ENCODE measurements around the gene XPO4.
"Not testable (repeated sequence)": the region's sequence is repeated elsewhere in the genome, so short reads cannot be mapped to it uniquely, and the experiment has no call there.

Gene XPO4

DNA sequence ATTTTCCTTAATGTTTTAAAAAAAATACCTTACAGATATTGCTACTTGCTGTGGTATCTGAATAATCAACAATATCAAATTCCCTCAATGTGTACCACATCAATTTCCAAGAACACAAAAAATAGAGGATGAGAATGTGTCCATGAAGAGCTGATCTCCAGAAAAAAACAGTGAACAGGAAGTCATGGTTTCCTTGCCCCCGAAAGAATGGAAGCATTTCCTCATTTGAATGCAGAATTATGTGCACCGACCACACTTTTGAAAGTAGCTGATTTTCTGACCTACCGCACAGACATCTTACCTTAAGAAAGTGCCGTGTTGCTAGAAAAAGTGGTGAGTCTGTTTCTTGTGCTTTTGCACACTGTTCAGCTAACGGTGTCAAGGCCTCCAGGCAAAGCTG is 115.4 kb downstream of the XPO4 start:
- DNase-seq (ENCODE audit: low read depth, low spot score), result no peak

DNA sequence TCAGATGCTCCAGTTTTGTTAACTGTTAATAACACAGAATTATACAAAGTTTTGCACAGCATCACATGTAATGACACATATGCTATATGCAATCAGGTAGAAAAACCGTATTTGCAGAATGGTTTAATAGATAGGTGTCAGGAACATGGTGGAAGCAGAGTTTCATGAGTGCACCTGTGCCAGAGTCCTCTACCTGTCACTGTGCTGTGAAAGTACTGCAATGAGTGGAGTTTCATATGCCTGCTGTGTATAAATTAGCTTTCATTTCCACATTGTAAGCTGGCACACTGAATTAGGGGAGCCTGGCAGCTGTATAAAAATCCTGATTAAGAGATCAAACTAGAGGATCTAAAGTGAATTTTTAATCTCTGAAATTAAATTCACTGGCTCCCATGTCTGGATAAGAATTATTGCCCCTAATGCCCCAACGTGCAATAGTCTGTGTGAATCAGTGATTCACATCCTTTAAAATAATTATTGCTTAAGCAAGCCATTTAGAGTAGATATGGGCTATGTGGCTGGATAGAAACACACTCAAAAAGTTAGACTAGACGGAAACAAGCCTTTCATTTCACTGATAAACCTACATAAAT is 120.3 kb downstream of the XPO4 start:
- DNase-seq (ENCODE audit: low read depth, low spot score), result no peak

DNA sequence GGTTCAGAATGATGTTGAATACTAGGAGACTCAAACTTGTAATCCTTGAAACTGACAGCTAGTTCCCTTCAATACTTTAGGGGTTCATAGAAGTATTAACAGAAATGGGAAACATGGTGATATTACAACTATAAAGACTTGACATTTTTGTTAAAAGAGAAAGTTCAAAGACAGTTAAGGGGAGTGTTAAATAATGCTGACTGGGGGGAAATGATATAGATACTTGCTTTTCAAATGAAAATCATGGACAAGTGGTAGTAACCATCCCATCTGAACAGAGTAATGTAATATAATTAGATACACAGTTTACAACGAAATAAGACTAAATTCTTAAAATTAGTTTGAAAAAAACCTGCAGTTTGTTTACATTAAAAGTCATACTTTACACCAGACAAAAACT is 122.2 kb downstream of the XPO4 start:
- DNase-seq (ENCODE audit: low read depth, low spot score), result no peak

DNA sequence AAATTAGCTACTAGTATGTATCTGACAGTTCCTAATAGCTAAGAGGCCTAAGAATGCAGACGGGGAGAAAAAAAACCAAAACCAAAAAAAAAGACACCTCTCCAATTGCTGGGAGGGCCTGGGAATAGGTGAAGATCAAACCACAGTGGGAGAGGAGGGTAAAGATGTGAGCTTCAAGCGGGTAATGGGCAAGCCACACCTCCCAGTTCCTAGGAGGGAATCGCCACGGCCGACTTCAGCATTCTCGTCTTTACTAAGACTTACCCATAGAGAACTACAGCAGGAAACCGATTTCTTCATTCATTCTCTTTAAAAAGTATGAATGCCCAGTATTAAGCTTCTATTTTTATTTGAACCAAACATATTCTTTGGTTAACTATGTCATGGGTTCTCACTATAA is 123.1 kb downstream of the XPO4 start:
- no peak for DNase-seq (ENCODE audit: low read depth, low spot score)

DNA sequence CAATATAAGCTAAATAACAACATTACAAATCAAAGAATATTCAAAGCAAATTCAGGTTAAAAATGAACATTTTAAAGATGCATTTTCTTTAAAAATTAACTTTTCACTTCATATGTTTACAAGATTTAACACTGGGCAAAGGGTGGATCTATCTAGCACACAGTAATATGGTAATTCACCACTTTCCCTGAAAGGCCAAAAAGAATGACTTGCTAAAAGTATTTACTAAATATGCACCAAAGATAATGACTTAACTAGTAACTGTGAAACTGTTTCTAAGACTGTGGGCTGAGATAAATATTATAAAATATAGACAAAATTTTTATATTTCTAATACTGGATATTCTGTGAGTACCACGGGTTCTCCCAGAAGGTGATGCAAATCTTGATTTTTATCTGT is 124.2 kb downstream of the XPO4 start:
- DNase-seq (ENCODE audit: low read depth, low spot score), result no peak

DNA sequence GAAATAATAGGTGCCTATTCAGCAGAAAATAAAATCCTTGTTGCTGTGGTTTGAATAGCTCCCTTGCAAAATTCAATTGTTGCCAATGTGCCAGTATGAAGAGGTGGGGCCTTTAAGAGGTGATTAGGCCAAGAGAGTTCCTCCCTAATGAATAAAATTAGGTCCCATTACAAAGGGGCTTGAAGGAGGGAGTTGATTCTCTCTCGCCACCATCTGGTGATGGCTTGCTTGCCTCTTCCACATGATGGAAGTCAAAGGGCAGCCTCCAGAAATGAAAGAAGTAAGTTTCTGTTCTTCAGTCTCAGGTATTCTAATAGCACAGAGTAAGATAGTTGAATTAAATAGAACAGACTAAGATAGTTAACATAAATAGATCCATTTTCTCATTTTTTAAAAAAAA is 125.8 kb downstream of the XPO4 start:
- DNase-seq (ENCODE audit: low read depth, low spot score), result no peak

DNA sequence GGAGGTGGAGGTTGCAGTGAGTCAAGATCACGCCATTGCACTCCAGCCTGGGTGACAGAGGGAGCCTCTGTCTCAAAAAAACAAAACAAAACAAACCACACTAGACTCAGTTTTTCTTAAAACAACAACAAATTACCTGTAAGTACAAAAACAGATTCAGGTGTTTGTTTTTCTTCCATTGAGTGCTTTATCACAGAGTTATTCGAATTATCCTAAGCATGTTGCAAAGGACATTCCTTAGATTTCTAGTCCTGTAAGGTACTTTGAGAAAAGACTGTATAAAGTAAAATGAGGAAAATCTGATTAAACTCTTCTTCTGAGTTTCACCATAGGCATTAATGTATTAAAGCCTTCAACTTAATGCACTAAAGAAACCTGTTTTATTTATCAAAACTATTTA is 126.6 kb downstream of the XPO4 start:
- DNase-seq (ENCODE audit: low read depth, low spot score), result no peak

DNA sequence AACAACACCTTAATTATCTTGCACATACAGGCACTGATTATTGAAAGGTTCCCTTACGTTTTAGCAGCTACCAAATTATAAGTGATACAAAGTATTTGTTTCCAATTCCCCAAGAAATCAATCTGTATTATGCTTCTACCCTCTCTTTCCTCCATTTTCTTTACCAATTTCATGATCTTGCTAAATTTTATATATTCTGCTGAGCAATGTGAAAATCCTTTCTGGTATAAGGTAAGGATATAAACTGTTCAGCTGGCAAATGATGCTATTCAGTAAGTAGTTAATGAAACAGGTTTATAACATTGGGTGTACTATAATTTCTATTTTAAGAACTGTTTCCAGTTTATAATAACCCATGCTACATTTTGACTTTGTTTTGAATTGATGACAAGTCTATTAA is 127.8 kb downstream of the XPO4 start:
- no peak for DNase-seq (ENCODE audit: low read depth, low spot score)

DNA sequence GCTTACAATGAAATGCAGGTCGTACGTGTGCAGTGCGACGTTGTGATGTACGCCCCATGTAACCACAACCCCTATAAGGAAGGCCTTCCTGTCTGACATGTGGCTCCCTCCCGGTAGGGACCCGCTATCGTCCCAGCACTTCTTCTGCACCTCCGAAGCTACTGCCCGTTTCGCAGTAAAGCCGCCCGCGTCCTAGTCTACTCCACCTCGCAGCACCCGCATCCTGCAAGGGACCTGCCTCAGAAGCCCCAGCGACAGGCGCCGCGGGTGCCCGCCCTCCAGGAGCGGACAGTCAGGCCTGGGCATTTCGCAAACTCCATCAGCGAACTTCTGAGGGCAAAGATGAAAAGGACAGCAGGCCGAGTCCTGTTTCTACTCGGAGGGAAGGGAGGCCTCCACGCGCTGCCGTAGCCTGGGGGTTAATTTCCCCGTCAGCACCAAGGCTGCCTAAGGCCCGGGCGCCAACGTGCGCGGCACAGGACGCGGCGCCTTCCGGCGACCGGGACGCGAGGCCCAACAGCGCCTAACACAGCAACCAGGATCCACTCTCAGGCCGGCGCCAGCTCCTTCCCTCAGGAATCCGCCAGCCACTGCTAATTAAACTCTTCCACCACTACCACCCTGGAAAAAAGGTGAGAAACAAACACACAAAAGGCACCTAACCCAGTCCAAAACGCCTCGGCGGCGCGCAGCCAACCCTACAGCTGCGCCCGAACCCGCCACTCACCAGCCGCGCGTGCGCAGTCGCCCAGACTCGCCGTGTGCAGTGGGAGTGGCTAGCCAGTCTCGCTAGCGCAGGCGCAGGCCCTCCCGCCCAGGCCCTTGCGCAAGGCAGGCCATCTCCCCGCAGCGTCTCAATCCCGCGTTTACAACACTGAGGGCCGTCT is 129.1 kb downstream of the XPO4 start, which contains the start of gene EEF1AKMT1:
Gene EEF1AKMT1, minus strand, starts transcription at position 768 of the 887 bp plus-strand sequence. CDS start 16,363 bp downstream, outside the sequence.
- DNase-seq (ENCODE audit: low read depth, low spot score), result peak; percentile 96

DNA sequence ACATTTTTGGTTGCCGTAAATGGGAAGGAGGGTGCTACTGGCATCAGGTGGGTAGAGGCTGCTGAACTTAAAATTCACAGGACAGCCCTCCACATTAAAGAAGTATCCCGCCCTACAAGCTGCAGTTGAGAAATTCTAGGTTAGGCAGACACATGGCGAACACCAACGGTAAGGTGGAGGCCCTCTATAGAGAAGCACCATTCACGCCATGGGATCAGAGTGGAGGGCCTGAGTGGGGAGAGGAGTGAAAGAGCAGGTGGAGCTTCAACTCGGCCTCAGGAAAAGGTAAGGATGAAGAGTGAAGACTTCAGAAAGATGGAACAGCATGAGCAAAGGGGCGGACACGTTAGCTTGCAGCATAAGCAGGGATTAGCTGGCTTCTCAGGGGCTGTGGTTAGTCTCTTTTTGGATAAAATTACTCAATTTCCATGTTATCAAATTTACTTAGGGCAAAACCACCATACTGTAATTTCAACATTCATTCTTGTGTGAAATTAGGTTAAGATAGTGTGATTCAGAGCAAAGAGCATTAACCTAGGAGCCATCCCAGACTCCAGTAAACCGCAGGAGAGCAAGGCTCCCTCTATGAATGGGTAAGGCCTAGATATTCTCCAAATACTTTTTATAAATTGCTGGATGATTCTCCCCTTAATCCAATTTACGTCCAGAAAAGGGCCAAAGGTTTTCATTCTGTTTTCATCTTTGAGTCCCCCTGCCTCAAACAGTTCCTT is 130.0 kb downstream of the XPO4 start:
- DNase-seq (ENCODE audit: low read depth, low spot score), result no peak

DNA sequence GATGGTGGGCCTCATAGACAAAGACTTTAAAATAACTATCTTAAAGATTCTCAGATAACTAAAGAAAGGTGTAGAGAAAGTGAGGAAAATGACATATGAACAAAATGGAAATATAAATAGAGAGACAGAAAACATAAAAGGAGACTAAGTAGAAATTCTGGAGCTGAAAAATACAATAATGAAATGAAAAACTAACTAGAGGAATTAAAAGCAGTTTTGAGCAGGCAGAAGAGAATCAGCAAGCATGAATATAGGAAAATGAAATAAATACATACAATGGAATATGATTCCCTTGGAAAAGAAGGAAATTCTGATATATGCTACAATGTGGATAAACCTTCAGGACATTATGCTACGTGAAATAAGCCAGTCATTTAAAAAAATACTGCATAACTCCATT is 132.7 kb downstream of the XPO4 start:
- no peak for DNase-seq (ENCODE audit: low read depth, low spot score)

DNA sequence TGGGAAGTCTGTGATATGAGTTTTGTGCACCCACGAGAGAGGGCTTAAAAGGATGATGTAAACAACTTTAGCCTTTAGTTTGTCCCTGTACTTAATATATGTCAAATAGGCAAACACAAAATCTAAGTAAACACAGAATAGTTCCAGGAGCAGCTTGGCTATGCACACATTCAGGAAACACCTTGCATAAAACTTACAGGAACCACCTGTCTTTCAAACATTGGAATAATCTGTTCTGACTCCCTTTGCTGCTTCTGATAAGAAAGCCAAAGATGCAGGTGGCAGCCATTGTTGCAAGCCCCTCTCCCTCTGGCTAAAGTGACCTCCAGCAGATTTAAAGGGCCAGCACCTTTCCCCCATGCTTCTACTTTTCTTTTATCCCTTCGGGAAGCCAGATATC is 133.5 kb downstream of the XPO4 start:
- DNase-seq (ENCODE audit: low read depth, low spot score), result no peak

DNA sequence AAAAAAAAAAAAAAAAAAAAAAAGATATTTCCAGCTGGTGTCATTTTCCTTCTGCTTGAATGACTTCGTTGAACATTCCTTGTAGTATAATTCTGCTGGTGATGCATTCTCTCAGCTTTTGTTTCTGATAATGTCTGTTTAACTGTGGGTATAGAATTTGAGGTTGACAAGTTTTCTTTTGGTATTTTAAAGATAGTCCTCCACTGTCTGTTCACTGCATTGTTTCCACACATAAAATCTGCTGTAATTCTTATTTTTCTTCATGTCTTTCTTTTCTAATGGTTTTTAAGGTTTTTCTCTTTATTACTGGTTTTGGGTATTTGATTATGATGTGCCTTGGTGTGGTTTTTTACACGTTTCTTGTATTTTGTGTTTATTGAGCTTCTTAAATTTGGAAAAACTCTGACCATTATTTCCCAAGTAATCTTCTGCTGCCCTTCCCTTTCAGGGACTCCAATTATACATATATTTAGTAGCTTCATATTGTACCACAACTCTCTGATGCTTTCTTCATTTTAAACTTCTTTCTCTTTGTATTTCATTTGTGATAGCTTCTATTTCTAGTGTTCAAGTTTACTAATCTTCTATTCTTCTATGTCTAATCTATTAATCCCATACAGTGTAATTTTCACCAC is 135.1 kb downstream of the XPO4 start:
- DNase-seq (ENCODE audit: low read depth, low spot score), result no peak

DNA sequence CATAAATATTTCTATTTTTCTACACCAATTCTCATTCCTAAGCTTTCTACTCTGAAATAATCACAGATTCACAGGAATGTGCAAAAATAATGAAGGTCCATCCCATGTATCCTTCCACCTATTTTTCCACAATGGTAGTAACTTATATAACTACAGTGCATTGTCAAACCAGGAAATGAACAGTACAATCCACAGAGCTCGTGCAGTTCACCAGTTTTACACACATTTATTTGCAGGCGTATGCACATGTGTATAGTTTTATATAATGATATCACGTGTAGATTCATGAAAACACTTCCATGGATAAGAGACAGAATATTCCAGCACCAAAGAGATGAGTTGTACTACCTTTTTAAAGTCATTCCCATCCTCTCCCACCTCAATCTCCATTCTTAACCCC is 141.7 kb downstream of the XPO4 start:
- DNase-seq (ENCODE audit: low read depth, low spot score), result no peak

DNA sequence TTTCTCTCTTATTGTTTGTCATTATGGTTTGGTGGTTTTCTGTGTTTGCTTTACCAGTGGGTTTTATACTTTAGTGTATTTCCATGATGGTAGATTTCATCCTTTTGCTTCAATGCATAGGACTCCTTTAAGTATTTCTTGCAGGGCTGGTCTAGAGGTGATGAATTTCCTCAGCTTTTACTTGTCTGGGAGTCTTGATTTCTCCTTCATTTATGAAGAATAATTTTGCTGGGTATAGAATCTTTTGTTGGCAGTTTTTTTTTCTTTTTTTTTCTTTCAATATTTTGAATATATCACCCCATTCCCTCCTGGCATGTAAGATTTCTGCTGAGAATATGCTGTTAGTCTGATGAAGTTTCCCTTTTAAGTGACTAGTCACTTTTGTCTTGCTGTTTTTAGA is 148.5 kb downstream of the XPO4 start:
- DNase-seq (ENCODE audit: low read depth, low spot score), result no peak

DNA sequence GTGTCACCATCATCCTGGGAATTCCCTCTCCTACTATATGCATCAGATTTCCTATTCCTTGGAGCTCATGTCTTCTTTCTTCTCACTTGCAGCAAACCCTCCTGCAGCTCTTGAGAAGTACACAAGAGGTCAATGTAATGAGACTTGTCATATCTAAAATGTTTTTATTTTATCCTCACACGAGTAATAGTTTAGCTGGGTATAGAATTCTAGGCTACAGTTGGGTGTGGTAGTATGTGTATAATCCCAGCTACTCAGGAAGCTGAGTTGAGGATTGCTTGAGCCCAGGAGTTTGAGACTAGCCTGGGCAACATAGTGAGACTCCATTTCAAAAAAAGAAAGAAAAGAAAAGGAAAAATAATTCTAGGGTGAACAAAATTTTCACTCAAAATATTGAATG is 153.2 kb downstream of the XPO4 start:
- no peak for DNase-seq (ENCODE audit: low read depth, low spot score)

DNA sequence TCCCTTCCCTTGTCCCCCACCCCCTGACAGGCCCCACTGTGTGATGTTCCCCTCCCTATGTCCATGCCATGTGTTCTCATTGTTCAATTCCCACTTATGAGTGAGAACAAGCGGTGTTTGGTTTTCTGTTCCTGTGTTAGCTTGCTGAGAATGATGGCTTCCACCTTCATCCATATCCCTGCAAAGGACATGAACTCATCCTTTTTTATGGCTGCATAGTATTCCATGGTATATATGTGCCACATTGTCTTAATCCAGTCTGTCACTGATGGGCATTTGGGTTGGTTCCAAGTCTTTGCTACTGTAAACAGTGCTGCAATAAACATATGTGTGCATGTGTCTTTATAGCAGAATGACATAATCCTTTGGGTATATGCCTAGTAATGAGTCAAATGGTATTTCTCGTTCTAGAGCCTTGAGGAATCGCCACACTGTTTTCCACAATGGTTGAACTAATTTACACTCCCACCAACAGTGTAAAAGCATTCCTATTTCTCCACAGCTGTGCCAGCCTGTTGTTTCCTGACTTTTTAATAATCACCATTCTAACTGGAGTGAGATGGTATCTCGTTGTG is 158.6 kb downstream of the XPO4 start:
- DNase-seq (ENCODE audit: low read depth, low spot score), result not testable (repeated sequence)

DNA sequence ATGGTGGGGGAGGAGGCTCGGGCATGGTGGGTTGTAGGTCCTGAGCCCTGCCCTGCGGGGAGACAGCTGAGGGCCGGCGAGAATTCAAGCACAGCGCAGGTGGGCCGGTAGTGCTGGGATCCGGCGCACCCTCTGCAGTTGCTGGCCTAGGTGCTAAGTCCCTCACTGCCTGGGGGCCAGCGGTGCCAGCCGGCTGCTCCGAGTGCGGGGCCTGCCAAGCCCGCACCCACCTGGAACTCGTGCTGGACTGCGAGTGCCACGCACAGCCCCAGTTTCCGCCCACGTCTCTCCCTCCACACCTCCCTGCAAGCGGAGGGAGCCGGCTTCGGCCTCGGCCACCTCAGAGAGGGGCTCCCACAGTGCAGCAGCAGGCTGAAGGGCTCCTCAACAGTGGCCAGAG is 162.5 kb downstream of the XPO4 start:
- no peak for DNase-seq (ENCODE audit: low read depth, low spot score)

DNA sequence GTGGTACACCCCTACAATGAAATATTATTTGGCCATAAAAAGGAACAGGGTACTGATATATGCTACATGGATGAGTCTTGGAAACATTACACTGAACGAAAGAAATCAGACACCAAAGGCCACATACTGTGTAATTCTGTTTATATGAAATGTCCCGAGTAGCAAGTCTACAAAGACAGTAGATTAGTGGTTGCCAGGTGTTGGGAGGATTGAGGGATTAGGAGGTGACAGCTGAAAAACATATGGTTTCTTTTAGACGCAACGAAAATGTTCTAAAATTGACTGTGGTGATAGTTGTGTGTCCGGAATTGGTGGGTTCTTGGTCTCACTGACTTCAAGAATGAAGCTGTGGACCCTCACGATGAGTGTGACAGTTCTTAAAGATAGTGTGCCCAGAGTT is 163.9 kb downstream of the XPO4 start:
- DNase-seq (ENCODE audit: low read depth, low spot score), result no peak

DNA sequence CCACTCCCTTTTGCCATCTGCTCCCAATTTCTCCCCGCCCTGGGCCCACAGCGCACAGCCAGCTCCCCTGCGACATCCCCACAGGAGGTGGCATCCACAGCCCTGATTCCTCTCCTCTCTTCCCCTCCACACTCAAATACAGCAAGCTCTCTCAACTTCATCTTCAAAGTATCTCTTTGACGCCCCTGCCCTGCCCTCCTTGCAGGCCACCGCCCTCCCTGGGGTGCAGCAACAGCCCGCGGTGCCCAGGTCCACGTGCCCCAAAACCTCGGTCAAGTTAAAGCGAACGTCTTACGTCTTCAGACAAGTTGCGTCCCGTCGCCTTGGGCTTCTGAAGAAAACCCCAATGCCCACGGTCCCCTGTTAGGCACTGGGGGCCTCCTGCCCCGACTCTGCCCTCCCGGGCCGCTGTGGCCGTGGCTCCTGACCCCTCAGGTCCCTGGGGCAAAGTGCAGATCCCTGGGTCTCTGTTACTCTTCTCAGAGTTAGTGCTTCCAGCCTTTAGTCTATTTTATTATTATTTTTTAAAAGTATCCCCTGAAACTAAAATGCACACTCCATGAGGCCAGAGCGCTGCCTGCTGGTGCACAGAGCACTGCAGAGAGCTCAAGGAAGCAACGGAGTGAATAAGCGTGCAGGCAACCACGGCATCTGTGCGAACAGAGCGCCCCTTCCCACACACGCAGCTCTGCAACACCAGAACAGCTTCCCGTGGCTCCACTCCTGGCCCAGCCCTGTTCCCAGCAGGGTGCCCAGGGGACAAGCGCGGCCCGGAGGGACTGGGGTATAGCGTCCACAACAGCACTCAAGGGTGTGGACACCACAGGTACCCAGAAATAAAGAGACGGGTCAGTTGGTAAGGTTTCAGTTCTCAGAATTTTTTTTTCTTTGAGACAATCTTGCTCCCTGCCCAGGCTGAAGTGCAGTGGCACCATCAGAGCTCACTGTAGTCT is 172.6 kb downstream of the XPO4 start:
- no peak for DNase-seq (ENCODE audit: low read depth, low spot score)

Data from ELF-1 (cell line).